Hematopoietic multipotent progenitor cell treated with erythropoietin and hydrocortisone succinate and interleukin-3 and kit ligand, for 15 days (in vitro differentiated cells): ENCODE results near the gene PARP8.
"Not testable (repeated sequence)": the region's sequence is repeated elsewhere in the genome, so short reads cannot be mapped to it uniquely, and the experiment has no call there.

ENCODE experiments used
- DNase-seq: peaks from one replicate; pipeline ENCODE4 v3.0.0-alpha.2; 2015; ENCODE audit warnings: low spot score

The PARP8 gene

GRCh38 chr5:50774446-50775175 is 108.2 kb downstream of the PARP8 start:
- DNase-seq, result not testable (repeated sequence)

- no peak for DNase-seq
Observed at GRCh38 chr5:50786073-50786472, 119.6 kb downstream of the PARP8 start.

GRCh38 chr5:50791813-50792212 is 125.4 kb downstream of the PARP8 start:
- DNase-seq, result no peak

GRCh38 chr5:50792843-50793242 is 126.4 kb downstream of the PARP8 start:
- no peak for DNase-seq

- DNase-seq, result no peak
Observed at GRCh38 chr5:50794812-50795211, 128.4 kb downstream of the PARP8 start.

GRCh38 chr5:50798002-50798401 is 131.6 kb downstream of the PARP8 start:
- DNase-seq, result no peak

GRCh38 chr5:50799596-50799995 is 133.2 kb downstream of the PARP8 start:
- DNase-seq, result no peak

- no peak for DNase-seq
Observed at GRCh38 chr5:50800410-50800809, 134.0 kb downstream of the PARP8 start.

GRCh38 chr5:50807661-50808060 is 141.2 kb downstream of the PARP8 start:
- no peak for DNase-seq

GRCh38 chr5:50808406-50808805 is 142.0 kb downstream of the PARP8 start:
- no peak for DNase-seq

GRCh38 chr5:50811746-50812145 is 145.3 kb downstream of the PARP8 start:
- not testable (repeated sequence) for DNase-seq

GRCh38 chr5:50813691-50814090 is 147.3 kb downstream of the PARP8 start:
- no peak for DNase-seq

- no peak for DNase-seq
Observed at GRCh38 chr5:50814556-50814955, 148.1 kb downstream of the PARP8 start.

- DNase-seq, result no peak
Observed at GRCh38 chr5:50822046-50822445, 155.6 kb downstream of the PARP8 start.

GRCh38 chr5:50822761-50823160 is 156.3 kb downstream of the PARP8 start:
- DNase-seq, result no peak

- no peak for DNase-seq
Observed at GRCh38 chr5:50823568-50823967, 157.1 kb downstream of the PARP8 start.

GRCh38 chr5:50824109-50824508 is 157.7 kb downstream of the PARP8 start:
- DNase-seq, result no peak

GRCh38 chr5:50827516-50828247 is 161.2 kb downstream of the PARP8 start:
- DNase-seq, result no peak

GRCh38 chr5:50829023-50829422 is 162.6 kb downstream of the PARP8 start:
- DNase-seq, result no peak

- DNase-seq, result no peak
Observed at GRCh38 chr5:50832657-50833284, 166.3 kb downstream of the PARP8 start.

GRCh38 chr5:50836356-50836755 is 169.9 kb downstream of the PARP8 start:
- DNase-seq, result no peak

GRCh38 chr5:50839472-50839871 is 173.0 kb downstream of the PARP8 start:
- no peak for DNase-seq

GRCh38 chr5:50843091-50843490 is 176.7 kb downstream of the PARP8 start:
- DNase-seq, result no peak
